Dermis microvascular lymphatic vessel endothelial cell (primary cell): ENCODE results near the gene ABCD3. TPM values are rescaled to one million over a fixed set of nuclear protein-coding genes. Genes with fewer than 3 reads are reported as not detected.
"Not testable (repeated sequence)": the region's sequence is repeated elsewhere in the genome, so short reads cannot be mapped to it uniquely, and the experiment has no call there.

Experiments used
- DNase-seq, 2 donors: peaks; one replicate each; pipeline versions ENCODE4 v3.0.0 to v3.0.0-alpha.2; 2010; ENCODE audit warnings: low read depth in 2 of 2
- total RNA-seq: library from RNA; depleted of rRNA; stranded (reverse); fragments of >200 nt; gene quantifications from 2 replicates; pipeline ENCODE4 v1.2.1, GENCODE V29; 2014

The ABCD3 gene
- 27.3 and 32.2 TPM in 2 replicates for total RNA-seq

- DNase-seq: peak; percentile 85 to 95
Observed at GRCh38 chr1:94417978-94418663, at the start of gene ABCD3. Gene ABCD3, plus strand, starts transcription at chr1:94418389. Its CDS starts 90 bp downstream, at chr1:94418479.

- DNase-seq: not testable (repeated sequence)
Observed at GRCh38 chr1:94372771-94373170, 45.4 kb upstream of the ABCD3 start.

- not testable (repeated sequence) for DNase-seq
Observed at GRCh38 chr1:94373311-94373710, 44.9 kb upstream of the ABCD3 start.

- not testable (repeated sequence) for DNase-seq
Observed at GRCh38 chr1:94375666-94376065, 42.5 kb upstream of the ABCD3 start.

- not testable (repeated sequence) for DNase-seq
Observed at GRCh38 chr1:94378493-94378892, 39.7 kb upstream of the ABCD3 start.

- no peak for DNase-seq
Observed at GRCh38 chr1:94379615-94380014, 38.6 kb upstream of the ABCD3 start.

GRCh38 chr1:94382201-94382600 is 36.0 kb upstream of the ABCD3 start:
- DNase-seq: no peak

GRCh38 chr1:94383966-94384408 is 34.2 kb upstream of the ABCD3 start:
- no peak for DNase-seq

GRCh38 chr1:94384485-94385265 is 33.5 kb upstream of the ABCD3 start:
- DNase-seq: peak in 1 of 2 donors; percentile 33

GRCh38 chr1:94385308-94385929 is 32.8 kb upstream of the ABCD3 start:
- no peak for DNase-seq

GRCh38 chr1:94389298-94389697 is 28.9 kb upstream of the ABCD3 start:
- DNase-seq: no peak

- no peak for DNase-seq
Observed at GRCh38 chr1:94394247-94394646, 23.9 kb upstream of the ABCD3 start.

- DNase-seq: no peak
Observed at GRCh38 chr1:94395231-94395630, 23.0 kb upstream of the ABCD3 start.

- DNase-seq: no peak
Observed at GRCh38 chr1:94395748-94396309, 22.4 kb upstream of the ABCD3 start.

GRCh38 chr1:94396356-94397010 is 21.7 kb upstream of the ABCD3 start:
- DNase-seq: peak in 1 of 2 donors; percentile 12

GRCh38 chr1:94398356-94398755 is 19.8 kb upstream of the ABCD3 start:
- no peak for DNase-seq

- DNase-seq: no peak
Observed at GRCh38 chr1:94399453-94399852, 18.7 kb upstream of the ABCD3 start.

GRCh38 chr1:94401206-94401605 is 17.0 kb upstream of the ABCD3 start:
- DNase-seq: no peak

- DNase-seq: no peak
Observed at GRCh38 chr1:94406446-94406845, 11.7 kb upstream of the ABCD3 start.

GRCh38 chr1:94408104-94408830 is 9.9 kb upstream of the ABCD3 start:
- no peak for DNase-seq

GRCh38 chr1:94411237-94411636 is 7.0 kb upstream of the ABCD3 start:
- DNase-seq: no peak
